GM18867 (cell line): ENCODE measurements around the gene IFNAR2.

Source experiments
- ATAC-seq: cut with Tn5 transposase; IDR thresholded peaks from one replicate; pipeline ENCODE4 v1.9.1; 2021; ENCODE audit warnings: mild to moderate bottlenecking, moderate library complexity; ENCODE audit not compliant: unreplicated experiment

The IFNAR2 gene

DNA sequence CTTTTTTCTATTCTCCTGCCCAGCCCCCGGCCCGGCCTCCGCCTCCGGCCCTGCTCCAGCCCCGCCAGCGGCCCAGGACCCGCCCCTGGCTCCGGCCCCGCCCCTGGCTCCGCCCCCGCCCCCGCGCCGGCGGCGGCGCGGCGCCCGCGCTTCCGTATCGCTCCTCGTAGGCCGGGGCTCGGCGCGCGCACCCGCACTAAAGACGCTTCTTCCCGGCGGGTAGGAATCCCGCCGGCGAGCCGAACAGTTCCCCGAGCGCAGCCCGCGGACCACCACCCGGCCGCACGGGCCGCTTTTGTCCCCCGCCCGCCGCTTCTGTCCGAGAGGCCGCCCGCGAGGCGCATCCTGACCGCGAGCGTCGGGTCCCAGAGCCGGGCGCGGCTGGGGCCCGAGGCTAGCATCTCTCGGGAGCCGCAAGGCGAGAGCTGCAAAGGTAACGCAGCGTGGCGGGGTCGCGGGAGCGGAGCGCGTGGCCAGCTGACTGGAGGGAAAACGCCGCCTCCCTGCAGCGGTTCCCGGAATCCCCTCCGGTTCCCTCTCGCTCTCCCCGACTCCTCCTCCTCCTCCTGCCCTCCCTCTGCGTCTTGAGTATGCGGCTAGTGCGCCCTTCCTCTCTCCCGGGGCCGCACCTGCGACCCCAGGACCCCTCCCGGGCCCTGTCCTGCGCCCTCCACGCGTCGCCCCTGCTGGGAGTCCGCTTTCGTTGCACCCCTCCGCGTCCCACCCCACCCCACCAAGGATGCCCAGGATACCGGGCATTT is at the start of gene IFNAR2:
IFNAR2 (plus strand) TSS at position 155 of the 761 bp plus-strand sequence. CDS start 11,985 bp downstream, outside the sequence.
- peak; percentile 68 for ATAC-seq

DNA sequence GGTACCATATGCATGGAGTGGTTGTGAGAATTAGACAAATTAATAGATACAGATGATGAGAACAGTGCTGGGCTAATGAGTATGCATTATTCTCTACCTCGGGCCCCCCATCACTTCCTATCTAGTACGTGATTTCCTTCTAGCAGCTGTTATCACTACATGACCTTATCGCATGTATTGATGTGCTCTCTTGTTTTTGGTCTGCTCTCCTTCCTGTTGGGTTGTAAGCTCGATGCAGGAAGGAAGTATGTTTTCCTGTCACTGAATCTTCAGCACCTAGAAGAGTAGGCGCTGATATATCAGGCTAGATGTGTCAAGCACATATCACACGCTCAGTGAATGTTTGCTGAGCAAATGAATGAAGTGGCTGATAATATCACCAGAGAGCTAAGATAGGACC is 43.9 kb upstream of the IFNAR2 start:
- no peak for ATAC-seq

DNA sequence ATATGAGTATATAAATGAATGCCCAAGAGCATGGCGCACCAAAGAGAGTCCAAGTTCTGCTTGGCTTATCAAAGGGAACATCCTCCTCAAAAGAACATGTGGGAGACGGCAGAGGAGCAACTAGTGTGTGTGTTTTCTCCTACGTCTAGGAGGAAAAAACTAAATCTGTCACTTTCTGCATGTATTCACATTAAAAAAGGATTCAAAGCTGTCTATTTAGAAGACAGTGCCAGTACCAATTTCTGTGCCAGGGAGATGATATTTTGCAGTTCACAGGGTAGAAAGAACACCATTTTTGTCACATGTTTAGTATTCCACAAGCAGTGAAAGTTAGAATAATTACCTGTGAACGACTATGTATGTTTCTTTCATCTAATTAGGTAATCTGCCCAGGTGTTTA is 42.5 kb upstream of the IFNAR2 start:
- ATAC-seq, result no peak

DNA sequence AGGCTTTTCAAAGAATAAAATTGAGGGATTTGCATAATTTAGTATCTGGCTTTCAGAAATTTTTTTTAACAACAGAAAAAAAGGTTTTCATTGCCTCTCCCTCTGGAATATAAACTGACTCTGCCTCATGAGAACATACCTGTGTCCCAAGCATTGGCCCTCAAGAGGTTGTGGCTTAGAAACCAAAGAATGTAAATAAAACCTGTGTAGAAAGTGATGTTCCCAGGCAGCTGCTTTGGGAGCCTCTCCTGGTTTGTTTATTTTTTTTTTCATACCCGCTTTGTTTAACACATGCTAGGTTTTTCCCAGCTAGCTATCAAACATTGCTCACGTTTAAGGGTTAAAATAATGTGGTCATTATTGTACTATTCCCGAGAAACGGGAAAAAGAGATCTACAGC is 40.5 kb upstream of the IFNAR2 start:
- ATAC-seq, result no peak

DNA sequence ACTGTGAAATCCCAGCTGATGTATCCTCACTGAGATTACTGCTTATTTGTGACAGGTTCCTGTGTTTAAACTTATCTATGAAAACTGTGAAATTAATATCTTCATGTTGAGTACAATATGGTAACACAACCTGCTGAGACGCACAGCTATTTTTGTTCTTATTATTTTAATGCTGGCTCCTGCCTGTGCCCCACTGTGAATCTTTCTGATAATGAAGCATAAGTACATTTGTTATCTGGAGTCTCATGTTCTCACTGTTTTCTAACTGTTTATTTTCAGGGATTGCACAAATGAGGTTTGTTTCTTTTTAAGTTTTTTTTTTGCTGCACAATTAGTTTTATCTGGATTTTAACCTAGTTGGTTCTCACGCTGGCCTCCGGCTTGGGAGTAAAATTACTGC is 39.9 kb upstream of the IFNAR2 start:
- ATAC-seq, result no peak

DNA sequence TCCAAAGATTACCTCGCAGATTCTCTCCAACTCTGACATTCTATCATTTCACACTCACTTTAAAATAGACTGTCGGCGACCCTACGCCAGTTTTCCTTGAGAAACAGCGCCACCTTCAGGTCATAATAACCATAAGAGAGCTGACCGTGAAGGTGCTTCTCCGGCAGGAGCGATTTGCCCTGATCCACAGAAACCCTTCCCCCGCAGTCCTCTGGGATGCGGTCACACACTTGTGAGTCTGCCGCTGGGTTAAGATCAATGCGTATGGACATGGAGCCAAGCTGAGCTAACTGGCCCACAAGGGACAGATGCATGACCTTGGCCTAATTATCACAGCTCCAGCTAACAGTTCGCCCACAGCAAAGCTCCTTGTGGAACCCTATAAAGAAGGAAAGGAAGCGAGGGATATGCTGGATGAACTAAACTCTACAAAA is 32.8 kb upstream of the IFNAR2 start:
- no peak for ATAC-seq

DNA sequence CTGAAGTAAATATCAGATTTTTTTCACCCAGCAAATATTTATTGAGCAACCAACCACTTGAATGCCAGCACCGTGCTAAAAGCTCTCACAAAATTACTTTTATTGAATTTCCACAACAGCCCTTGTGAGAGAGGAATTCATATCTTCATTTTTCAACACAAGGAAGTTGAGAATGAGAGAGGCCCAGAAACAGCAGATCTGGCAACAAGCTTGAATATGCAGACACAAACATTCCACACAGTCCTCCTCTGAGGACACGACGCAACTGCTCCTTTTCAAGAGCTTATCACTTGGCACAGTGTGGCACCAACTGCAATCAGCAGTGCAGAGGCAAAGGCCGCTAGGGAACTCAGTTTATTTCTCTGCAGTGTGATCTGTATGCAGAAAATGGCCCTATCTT is 32.2 kb upstream of the IFNAR2 start:
- no peak for ATAC-seq

DNA sequence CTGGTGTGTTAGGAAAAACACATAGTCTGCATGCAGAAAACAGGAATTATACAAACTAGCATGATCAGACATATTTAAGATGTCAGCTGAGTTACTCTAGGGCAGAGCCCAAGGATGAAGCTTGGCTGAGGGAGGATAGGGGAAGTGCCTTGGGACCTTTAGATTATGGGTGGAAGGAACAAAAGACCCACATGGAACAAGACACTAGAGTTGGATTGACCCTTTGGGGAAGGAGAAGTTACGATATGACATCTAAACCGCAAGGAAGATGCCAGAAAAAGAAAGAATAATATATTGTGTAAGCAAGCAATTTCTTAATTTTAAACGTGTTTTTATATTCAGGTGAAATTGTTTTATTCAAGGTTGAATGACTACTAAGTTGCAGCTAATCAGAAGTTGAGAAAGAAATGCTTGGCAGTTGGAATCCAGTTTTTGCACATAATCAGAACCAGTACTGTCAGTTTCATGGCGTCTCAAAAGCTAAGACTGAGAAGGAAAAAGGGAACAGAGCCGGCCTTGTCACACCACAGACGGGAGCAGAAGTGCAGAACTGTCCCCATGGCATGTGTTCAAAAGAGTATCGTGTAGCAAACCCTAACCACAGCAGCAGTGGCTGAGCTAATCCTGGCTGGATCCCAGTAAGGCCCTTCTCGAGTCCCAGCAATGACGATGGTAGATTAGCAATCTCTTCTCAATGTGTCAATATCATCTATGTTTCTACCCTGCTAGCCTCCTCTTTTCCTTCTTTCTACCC is 31.2 kb upstream of the IFNAR2 start:
- no peak for ATAC-seq

DNA sequence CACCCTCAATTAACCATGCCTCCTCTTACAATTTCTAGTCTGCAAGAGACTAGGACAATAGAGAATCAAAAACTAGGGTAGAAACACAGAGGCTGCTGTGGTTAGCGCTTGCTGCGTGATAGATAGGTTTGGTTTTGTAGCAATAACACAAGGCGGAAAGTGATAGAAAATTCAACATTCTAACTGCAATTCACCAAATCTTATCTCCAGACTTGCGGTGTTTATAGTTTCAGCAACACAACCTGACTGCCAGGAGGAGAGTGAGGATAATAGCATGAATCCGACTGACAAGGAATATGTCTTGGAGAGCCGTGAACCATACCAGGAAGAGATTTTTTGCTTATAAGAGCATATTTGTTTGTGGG is 30.7 kb upstream of the IFNAR2 start:
- no peak for ATAC-seq

DNA sequence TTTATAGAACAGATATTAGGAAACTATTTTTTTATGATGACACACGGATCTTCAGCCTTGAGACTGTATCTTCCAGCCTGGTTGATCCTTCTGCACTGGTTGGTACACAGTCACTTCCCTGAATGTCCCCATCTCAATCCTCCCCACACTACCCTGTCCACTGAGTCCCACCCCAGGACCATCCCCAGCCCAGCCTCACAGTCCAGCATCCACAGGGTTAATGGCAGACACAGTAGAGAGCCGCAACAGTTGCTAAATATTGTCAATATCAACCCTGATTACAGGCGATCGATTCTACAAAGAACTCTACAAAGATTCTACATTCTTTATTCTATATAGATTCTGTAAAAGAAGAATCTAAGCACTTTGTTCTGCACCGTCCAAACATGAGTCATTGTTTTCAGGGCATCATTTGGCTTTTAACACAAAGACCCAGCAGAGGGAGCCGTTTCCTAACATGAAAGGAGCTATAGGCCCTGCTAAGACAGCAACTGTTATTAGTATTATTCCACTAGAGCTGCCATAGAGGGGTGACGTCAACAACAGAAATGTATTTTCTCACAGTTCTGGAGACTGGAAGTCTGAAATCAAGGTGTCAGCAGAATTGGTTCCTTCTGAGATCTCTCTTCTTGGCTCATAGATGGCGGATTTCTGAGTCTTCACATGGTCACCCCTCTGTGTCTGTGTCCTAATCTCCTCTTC is 30.1 kb upstream of the IFNAR2 start:
- ATAC-seq, result peak; percentile 81

DNA sequence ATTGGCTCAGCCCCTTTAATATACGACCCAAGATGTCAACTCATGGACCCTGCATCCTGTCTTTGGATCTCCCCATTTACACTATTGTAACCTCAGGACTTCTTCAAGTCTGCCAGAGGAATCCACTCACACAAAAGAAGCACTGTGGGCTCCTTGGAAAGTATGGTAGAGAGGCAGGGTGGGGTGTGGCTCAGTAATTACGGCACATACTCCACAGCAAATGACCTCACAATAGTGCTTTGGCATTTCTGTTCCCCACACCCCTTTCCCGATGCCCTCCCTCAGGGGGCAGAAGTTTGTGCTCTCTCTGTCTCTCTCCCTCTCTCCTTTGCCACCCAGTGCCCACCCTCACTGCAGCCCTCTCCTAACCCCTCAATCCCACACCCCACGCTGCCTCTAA is 27.8 kb upstream of the IFNAR2 start:
- no peak for ATAC-seq

DNA sequence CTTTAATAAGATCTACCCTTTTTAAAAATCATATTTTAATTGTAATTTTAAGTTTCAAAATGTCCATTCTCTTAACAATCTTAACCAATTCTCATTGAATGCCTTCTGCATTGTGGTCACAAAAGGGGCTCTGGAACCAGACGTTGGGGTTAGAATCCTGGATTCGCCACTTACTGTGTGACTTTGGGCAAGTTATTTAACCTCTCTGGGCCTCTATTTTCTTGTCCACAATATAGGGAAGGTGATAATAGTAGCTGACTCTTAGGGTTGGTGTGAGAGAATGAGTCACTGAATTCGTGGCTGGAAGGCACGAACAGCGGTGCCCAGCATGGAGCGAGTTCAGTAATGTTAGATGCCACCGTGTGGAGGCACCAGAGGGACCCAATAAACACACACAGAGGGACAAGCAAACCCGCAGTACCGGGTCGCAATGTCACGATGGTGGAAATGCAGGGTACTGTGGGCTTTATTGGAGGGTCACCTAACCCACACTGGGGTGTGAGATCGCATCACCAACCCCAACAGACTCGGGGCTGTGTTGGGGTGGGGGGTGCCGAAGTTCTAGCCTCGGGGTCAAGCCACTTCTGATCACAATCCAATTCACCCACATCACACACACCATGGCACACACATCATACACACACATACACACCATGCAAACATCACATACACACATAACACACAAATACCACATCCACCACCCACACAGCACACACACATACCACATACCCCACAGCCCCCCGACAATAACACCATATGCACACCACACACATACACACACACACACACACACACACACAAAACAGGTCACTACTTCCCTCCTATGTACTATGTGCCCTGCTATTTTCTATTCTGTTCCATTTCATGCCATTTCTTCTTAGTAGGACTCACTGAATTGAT is 27.0 kb upstream of the IFNAR2 start:
- ATAC-seq, result no peak

DNA sequence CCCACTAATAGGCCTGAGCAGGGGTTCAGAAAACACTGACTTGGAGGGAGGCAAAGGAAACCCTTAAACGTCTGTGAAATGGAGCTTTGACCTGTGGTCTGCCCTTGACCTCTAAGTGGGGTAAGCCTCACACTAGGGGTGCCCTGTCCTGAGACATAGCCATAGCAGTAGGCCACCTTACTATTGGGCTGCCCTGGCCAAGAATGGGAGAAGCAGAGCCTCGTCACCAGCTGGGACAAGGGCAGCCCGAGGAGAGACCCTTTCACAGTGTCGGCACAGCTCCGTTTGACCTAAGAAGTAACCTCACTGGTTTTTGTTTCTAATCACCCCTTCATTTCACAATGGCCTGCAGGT is 26.4 kb upstream of the IFNAR2 start:
- no peak for ATAC-seq

DNA sequence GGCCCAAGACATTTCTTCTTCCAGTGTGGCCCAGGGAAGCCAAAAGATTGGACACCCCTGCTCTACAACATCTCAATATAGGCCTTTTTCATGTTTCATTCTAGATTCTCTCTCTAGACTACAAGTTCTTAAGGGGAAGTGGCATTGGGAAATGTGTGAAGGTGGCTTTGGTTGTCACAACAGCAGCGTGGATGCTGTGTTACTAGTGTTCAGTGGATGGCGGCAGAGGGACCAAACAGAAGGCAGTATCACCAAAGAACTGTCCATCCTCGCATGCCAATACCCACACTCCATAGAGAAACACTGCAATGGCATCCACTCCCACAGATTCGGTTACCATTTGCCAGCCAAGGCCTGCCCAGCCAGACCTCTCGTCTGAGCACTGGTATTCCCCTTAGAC is 24.3 kb upstream of the IFNAR2 start:
- ATAC-seq, result peak; percentile 52

DNA sequence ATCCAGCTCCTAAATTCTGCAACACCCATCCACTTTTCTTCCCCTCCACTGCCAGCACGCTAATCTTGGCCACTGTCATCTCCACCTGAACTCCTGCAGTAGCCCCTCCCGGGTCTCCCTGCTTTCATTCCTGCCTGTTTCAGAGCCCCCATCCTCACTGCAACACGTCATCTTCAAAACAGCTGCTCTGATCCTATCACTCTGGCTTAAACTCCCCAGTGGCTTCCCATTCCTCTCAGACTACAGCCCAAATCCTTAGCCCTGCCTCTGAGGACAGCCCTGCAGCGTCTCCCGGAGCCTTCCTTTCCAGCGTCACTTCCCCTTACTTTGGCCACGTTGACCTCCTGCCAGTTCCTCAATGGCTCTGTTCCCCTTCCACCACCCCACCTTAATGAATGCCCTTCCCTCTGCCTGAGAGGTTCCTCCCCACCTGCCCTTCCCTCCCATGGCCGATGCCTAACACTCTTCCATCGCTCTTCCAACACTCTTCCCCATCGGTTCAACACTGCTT is 22.9 kb upstream of the IFNAR2 start:
- ATAC-seq, result no peak

DNA sequence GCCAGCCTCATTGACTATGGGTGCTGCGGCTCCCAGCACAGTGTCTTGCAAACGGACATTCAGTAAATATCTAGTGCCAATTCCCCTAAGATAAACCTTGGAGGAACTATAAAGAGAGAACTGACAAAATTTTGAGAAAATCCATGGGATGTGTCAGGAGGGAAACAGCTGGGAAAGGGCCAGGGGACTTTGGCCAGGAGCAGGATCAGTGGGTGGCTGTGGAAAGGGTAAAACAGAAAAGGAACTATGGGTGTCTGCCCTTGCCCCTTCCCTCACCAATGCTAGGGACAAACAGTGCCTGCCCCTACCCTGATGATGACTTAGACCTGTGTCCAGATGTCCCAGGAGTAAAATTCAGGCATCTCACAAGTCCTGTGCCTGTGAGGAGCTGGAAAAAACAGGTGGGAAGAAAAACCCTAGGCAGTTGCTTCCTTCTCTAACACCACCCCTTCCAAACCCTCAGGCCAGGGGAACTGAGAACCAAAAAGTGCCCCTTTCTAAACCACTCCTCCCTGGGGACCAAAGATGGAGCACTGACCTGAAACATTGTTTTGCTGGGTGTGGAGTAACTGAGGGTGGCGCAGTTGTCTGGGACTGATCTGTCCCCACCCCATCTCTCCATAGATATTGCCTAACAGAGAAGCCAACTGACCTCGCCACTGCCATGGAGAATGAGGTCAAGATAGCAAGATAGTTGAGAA is 22.1 kb upstream of the IFNAR2 start:
- ATAC-seq, result no peak

DNA sequence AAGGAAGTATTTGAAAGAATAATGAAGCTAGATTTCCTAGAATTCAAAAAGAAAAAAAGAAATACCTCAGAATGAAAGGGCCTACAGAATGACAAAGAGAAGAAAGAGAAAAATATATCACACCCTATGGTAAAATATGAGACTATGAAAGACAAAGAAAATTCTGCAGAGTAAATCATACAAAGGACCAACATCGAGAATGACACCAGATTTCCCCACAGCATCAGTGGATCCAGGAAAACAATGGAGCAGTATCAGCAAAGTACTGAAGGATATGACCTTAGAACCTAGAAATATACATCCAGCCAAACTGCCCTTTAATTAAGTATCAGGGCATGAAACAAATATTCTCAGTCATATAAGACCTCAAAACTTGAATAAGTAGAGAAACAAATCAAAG is 21.2 kb upstream of the IFNAR2 start:
- no peak for ATAC-seq

DNA sequence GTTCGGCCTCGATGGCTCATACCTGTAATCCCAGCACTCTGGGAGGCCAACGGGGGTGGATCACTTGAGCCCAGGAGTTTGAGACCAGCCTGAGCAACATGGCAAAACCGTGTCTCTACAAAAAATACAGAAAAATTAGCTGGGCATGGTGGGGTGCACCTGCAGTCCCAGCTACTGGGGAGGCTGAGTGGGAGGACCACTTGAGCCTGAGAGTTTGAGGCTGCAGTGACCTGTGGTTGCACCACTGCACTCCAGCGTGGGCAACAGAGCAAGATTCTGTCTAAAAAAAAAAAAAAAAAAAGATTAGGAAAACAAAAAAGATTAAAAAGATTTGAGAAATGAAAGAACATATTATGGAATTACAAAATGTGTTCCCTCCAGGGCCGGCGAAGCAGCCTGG is 18.4 kb upstream of the IFNAR2 start:
- ATAC-seq, result no peak

DNA sequence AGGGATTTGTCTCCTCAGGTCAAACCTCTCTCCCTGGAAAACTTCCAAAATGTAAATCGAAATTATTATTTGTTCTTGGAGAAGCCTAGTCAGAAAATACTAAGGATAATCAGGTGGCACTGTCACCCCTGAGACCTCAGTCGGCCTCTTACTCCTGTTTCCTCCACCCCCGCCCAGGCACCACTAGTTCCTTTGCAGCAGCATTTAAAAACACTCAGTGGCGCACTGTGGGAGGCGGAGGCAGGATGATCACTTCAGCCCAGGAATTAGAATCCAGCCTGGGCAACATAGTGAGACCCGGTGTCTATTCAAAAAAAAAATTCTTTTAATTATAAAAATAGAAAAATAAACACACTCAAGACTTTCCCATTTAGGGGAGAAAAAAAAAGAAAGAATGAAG is 18.0 kb upstream of the IFNAR2 start:
- ATAC-seq, result no peak
